HFFc6 (cell line): ENCODE data around the gene OLFML2B. TPM values are rescaled to one million over a fixed set of nuclear protein-coding genes. Genes with fewer than 3 reads are reported as not detected.

Experiments
- DNase-seq: peaks from one replicate; pipeline ENCODE4 v3.0.0-alpha.2; 2018
- H3K27ac Mint-ChIP-seq: 2 replicates; pipeline ENCODE4 v1.8.0; 2020; ENCODE audit warnings: mild to moderate bottlenecking, mixed read lengths
- H3K27me3 Mint-ChIP-seq: 2 replicates; pipeline ENCODE4 v1.8.0; 2021; ENCODE audit warnings: mild to moderate bottlenecking, moderate library complexity, mixed read lengths; ENCODE audit not compliant: insufficient read depth
- H3K36me3 Mint-ChIP-seq: 2 replicates; pipeline ENCODE4 v1.8.0; 2021; ENCODE audit warnings: low read depth, mixed read lengths
- H3K4me1 Mint-ChIP-seq: 2 replicates; pipeline ENCODE4 v1.8.0; 2020; ENCODE audit warnings: low read depth, mixed read lengths
- H3K4me3 Mint-ChIP-seq: 2 replicates; pipeline ENCODE4 v1.8.0; 2020; ENCODE audit warnings: mild to moderate bottlenecking, moderate library complexity, mixed read lengths
- H3K9me3 Mint-ChIP-seq: 2 replicates; pipeline ENCODE4 v1.8.0; 2020; ENCODE audit warnings: mild to moderate bottlenecking, mixed read lengths
- CTCF ChIP-seq: fragments of 200-600 bp; sonication (generic); IDR thresholded peaks from 2 replicates; pipeline ENCODE4 v1.5.0; 2021; ENCODE audit warnings: antibody characterized with exemption, mild to moderate bottlenecking
- total RNA-seq, 6 experiments: library from RNA; stranded (reverse); fragmentation: NEBNext Ultra II Directional; extraction: Animal tissue kit (Norgen Biotek cat#: 25700); gene quantifications; 2 replicates in 1 of 6; 3 replicates in 5 of 6; pipeline ENCODE4 v1.2.3, GENCODE V29; 2021

Gene OLFML2B
- total RNA-seq, 6 experiments from 2014 or later = 4.9 to 9.1 (median 7.0) TPM

- Mint-ChIP-seq H3K9me3 (no peaks in the 10 kb centered on the region), H3K36me3 (no peaks in the 10 kb centered on the region), H3K4me1 (peaks cover 34% of the 10 kb centered on the region), H3K27me3 (peaks cover 3% of the 10 kb centered on the region), H3K27ac (no peak overlapping the region), H3K4me3 (no peak overlapping the region)
- DNase-seq = no peak
- TF ChIP-seq CTCF = no peak
Observed at GRCh38 chr1:162033428-162033827, 9.8 kb upstream of the OLFML2B start.

- peaks cover 22% of the 10 kb centered on the region for H3K4me1 Mint-ChIP-seq
- peaks cover 3% of the 10 kb centered on the region for H3K27me3 Mint-ChIP-seq
- TF ChIP-seq CTCF = no peak
- H3K27ac Mint-ChIP-seq = no peak overlapping the region
- peaks cover 9% of the 10 kb centered on the region; the same call in 1 of the 2 replicates for H3K9me3 Mint-ChIP-seq
- peaks cover 10% of the 10 kb centered on the region for H3K36me3 Mint-ChIP-seq
- no peak for DNase-seq
- H3K4me3 Mint-ChIP-seq = no peak overlapping the region
Observed at GRCh38 chr1:162030759-162031280, 7.2 kb upstream of the OLFML2B start.

GRCh38 chr1:162029157-162029556 lies 5.5 kb upstream of the OLFML2B start:
- Mint-ChIP-seq H3K27me3 (peaks cover 3% of the 10 kb centered on the region), H3K36me3 (peaks cover 10% of the 10 kb centered on the region), H3K4me1 (peaks cover 19% of the 10 kb centered on the region), H3K4me3 (no peak overlapping the region), H3K27ac (no peak overlapping the region), H3K9me3 (peaks cover 9% of the 10 kb centered on the region; the same call in 1 of the 2 replicates)
- DNase-seq = no peak
- no peak for TF ChIP-seq CTCF

GRCh38 chr1:162028726-162029125 lies 5.1 kb upstream of the OLFML2B start:
- Mint-ChIP-seq H3K36me3 (peaks cover 10% of the 10 kb centered on the region), H3K9me3 (peaks cover 9% of the 10 kb centered on the region; the same call in 1 of the 2 replicates)

GRCh38 chr1:162026881-162027280 lies 3.2 kb upstream of the OLFML2B start:
- no peak for TF ChIP-seq CTCF
- DNase-seq = no peak
- Mint-ChIP-seq H3K4me3 (no peak overlapping the region), H3K36me3 (peaks cover 10% of the 10 kb centered on the region), H3K4me1 (peaks cover 33% of the 10 kb centered on the region), H3K9me3 (peaks cover 9% of the 10 kb centered on the region; the same call in 1 of the 2 replicates), H3K27ac (no peak overlapping the region), H3K27me3 (peaks cover 3% of the 10 kb centered on the region)

More at GRCh38 chr1:162028726-162029125, 5.1 kb upstream of the OLFML2B start:
- no peak for DNase-seq
- peaks cover 1% of the 10 kb centered on the region for H3K27me3 Mint-ChIP-seq
- peaks cover 20% of the 10 kb centered on the region for H3K4me1 Mint-ChIP-seq
- H3K27ac Mint-ChIP-seq = no peak overlapping the region
- H3K4me3 Mint-ChIP-seq = no peak overlapping the region
- no peak for TF ChIP-seq CTCF
